ENCODE results near the gene AP1M1. TPM values are rescaled to one million over a fixed set of nuclear protein-coding genes. Genes with fewer than 3 reads are reported as not detected.

The AP1M1 gene
- 10 to 100 TPM; 52.0 to 83.0 (median 56.3) TPM for total RNA-seq

DNA sequence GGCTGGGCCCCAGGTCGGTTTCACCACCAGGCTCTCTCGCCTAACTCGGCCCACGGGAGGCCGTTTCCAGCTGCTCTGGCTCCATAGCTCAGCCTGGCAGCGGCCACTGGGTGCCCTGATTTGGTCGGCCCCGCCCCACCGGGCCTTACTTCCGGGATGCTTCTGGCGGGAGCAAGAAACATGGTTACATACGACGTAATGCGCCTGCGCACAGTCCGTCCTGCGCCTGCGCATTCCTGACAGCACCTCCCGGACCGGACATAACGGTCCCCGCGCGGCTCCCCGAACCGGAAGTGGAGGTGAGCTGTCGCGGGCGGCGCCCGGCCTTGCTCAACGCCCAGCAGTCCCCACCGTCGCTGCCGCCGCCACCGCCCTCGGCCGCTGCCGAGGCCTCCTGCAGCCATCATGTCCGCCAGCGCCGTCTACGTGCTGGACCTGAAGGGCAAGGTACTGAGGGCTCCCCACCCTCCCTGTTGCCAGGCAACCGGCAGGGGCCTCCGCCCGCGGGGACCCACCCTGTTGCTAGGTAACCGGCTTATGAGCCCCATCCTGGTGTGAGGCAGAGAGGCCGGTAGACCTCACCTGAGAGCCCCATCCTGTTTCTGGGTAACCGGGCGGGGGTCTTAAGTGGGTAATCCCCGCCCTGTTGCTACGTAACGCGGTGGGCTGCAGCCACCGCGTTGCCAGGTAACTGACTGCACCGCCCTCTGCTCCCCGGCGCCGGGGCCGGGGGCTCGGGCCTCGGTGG lies at the start of gene AP1M1:
AP1M1 (plus strand) TSS at position 290 of the 748 bp plus-strand sequence; CDS start at position 406, 116 bp downstream.
- peak; percentile 99 for DNase-seq
- 0% methylated on average over 1 to 4 of the region's 65 CpGs for WGBS, 2 donors
- Histone ChIP-seq H3K27ac (peak within 1 kb of the TSS; percentile 22 to 77 (median 25)), H3K27me3 (no peaks in the 10 kb centered on the region), H3K9me3 (no peaks in the 10 kb centered on the region), H3K4me3 (replicated peaks in 1 of 3) (peak within 1 kb of the TSS; percentile 41 to 94 (median 73)), H3K36me3 (peaks cover 0 to 6% of the 10 kb centered on the region in 2 donors), H3K4me1 (peaks cover 12 to 26% of the 10 kb centered on the region in 2 donors)
- intact Hi-C loops (cut with DNase I): loop anchor here (5.0 kb wide), 1 partner anchor 85 kb away; the partner anchor contains the start of gene RAB8A
- TF ChIP-seq CTCF (IDR thresholded peaks at IDR 0.05): no peak
- peak in 1 of 2 donors; percentile 47 for TF ChIP-seq POLR2A (IDR thresholded peaks at IDR 0.05)

- TF ChIP-seq POLR2A (IDR thresholded peaks at IDR 0.05) (no peak), CTCF (IDR thresholded peaks at IDR 0.05) (no peak)
- no peak for DNase-seq
- no peaks in the 10 kb centered on the region for H3K27me3 ChIP-seq
- no peak overlapping the region for H3K27ac ChIP-seq
- H3K4me3 ChIP-seq (replicated peaks in 1 of 3): no peak overlapping the region
- WGBS, 2 donors: 75 to 87% methylated on average over 8 of the region's 8 CpGs
- no peaks in the 10 kb centered on the region for H3K36me3 ChIP-seq
- H3K9me3 ChIP-seq: no peaks in the 10 kb centered on the region
- H3K4me1 ChIP-seq: peaks cover under 1 to 3% of the 10 kb centered on the region in 2 donors
- intact Hi-C loops (cut with DNase I): no loop called here
Observed at GRCh38 chr19:16148443-16149229, 49.1 kb upstream of the AP1M1 start.

- intact Hi-C loops (cut with DNase I): no loop called here
- H3K36me3 ChIP-seq: no peaks in the 10 kb centered on the region
Observed at GRCh38 chr19:16153582-16154336, 44.0 kb upstream of the AP1M1 start.

GRCh38 chr19:16154557-16154956 lies 43.2 kb upstream of the AP1M1 start:
- no peaks in the 10 kb centered on the region for H3K9me3 ChIP-seq
- no peak overlapping the region for H3K4me3 ChIP-seq (replicated peaks in 1 of 3)
- 90 to 93% methylated on average over 8 of the region's 8 CpGs for WGBS, 2 donors
- TF ChIP-seq CTCF (IDR thresholded peaks at IDR 0.05) (no peak), POLR2A (IDR thresholded peaks at IDR 0.05) (no peak)
- no peaks in the 10 kb centered on the region for H3K4me1 ChIP-seq
- no peak overlapping the region for H3K27ac ChIP-seq
- no peaks in the 10 kb centered on the region for H3K27me3 ChIP-seq
- DNase-seq: no peak
- intact Hi-C loops (cut with DNase I): no loop called here
- no peaks in the 10 kb centered on the region for H3K36me3 ChIP-seq

More at GRCh38 chr19:16153582-16154336, 44.0 kb upstream of the AP1M1 start:
- 84 to 87% methylated on average over 8 to 11 of the region's 11 CpGs for WGBS, 2 donors
- Histone ChIP-seq H3K9me3 (no peaks in the 10 kb centered on the region), H3K27me3 (no peaks in the 10 kb centered on the region), H3K27ac (no peak overlapping the region), H3K4me3 (replicated peaks in 1 of 3) (no peak overlapping the region), H3K4me1 (no peaks in the 10 kb centered on the region)
- no peak for DNase-seq
- no peak for TF ChIP-seq CTCF (IDR thresholded peaks at IDR 0.05)
- no peak for TF ChIP-seq POLR2A (IDR thresholded peaks at IDR 0.05)

Measured in thyroid gland (tissue), 4 donors.